ENCODE data around the gene TXN. TPM values are rescaled to one million over a fixed set of nuclear protein-coding genes. Genes with fewer than 3 reads are reported as not detected.
A peak's percentile ranks its signal among the peaks of the same experiment; 100 is the strongest.

The TXN gene
- total RNA-seq (100 to 1,000 TPM in 1 of 2 donors, 10 to 100 TPM in 1; 61.4 to 231 TPM), polyA plus RNA-seq (100 to 1,000 TPM; 420 to 742 TPM)
- long read RNA-seq, donor 1, transcript TXN-202 (5 exons, 869 nt): major isoform, 208 of 224 reads
- long read RNA-seq, donor 1, partial matches to known transcripts: 14 of 224 reads
- long read RNA-seq, donor 1, other reads (novel, unspliced or antisense): 0 of 224 reads
- long read RNA-seq, donor 2, transcript TXN-202 (5 exons, 869 nt): major isoform, 128 of 151 reads
- long read RNA-seq, donor 2, partial matches to known transcripts: 20 of 151 reads
- long read RNA-seq, donor 2, other reads (novel, unspliced or antisense): 0 of 151 reads
- long read RNA-seq, donor 3, transcript TXN-202 (5 exons, 869 nt): major isoform, 170 of 196 reads
- long read RNA-seq, donor 3, partial matches to known transcripts: 17 of 196 reads
- long read RNA-seq, donor 3, other reads (novel, unspliced or antisense): 7 of 196 reads
- long read RNA-seq, donor 4, transcript TXN-202 (5 exons, 869 nt): major isoform, 137 of 153 reads
- long read RNA-seq, donor 4, partial matches to known transcripts: 16 of 153 reads
- long read RNA-seq, donor 4, other reads (novel, unspliced or antisense): 0 of 153 reads
- long read RNA-seq, donor 5, transcript TXN-203 (2 exons, 540 nt): minor isoform, 8 of 299 reads
- long read RNA-seq, donor 5, transcript TXN-202 (5 exons, 869 nt): major isoform, 266 of 299 reads
- long read RNA-seq, donor 5, partial matches to known transcripts: 25 of 299 reads
- long read RNA-seq, donor 5, other reads (novel, unspliced or antisense): 0 of 299 reads

GRCh38 chr9:110256380-110257096, at the start of gene TXN:
Gene TXN (minus strand): TSS chr9:110256507. CDS start chr9:110256435, 72 bp downstream.
- TF ChIP-seq, protein P1, sequence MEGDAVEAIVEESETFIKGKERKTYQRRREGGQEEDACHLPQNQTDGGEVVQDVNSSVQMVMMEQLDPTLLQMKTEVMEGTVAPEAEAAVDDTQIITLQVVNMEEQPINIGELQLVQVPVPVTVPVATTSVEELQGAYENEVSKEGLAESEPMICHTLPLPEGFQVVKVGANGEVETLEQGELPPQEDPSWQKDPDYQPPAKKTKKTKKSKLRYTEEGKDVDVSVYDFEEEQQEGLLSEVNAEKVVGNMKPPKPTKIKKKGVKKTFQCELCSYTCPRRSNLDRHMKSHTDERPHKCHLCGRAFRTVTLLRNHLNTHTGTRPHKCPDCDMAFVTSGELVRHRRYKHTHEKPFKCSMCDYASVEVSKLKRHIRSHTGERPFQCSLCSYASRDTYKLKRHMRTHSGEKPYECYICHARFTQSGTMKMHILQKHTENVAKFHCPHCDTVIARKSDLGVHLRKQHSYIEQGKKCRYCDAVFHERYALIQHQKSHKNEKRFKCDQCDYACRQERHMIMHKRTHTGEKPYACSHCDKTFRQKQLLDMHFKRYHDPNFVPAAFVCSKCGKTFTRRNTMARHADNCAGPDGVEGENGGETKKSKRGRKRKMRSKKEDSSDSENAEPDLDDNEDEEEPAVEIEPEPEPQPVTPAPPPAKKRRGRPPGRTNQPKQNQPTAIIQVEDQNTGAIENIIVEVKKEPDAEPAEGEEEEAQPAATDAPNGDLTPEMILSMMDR (IDR thresholded peaks at IDR 0.05; ENCODE audit: control extremely low read depth, extremely low read depth): no peak
- 0% methylated on average over 54 to 65 of the region's 65 CpGs for WGBS, 2 donors
- H3K9me3 ChIP-seq (ENCODE audit: control insufficient read depth in 4 of 4, insufficient read depth in 3 of 4, low read length in 3 of 4): no peaks in the 10 kb centered on the region
- ATAC-seq (ENCODE audit: insufficient read depth, low FRiP score): peak; percentile 93
- H3K9ac ChIP-seq (ENCODE audit: insufficient read depth in 1 of 2, low read length in 2 of 2): peak within 1 kb of the TSS; percentile 87 to 90
- peak; percentile 92 to 96 (median 92) for DNase-seq
- no peaks in the 10 kb centered on the region for H3K36me3 ChIP-seq (ENCODE audit: control insufficient read depth in 4 of 4, insufficient read depth in 4 of 4, low read length in 4 of 4)
- H3K4me3 ChIP-seq: peak within 1 kb of the TSS; percentile 79
- no peaks in the 10 kb centered on the region for H3K27me3 ChIP-seq (ENCODE audit: control insufficient read depth in 3 of 3, insufficient read depth in 3 of 3, low read length in 2 of 3)
- H3K27ac ChIP-seq (ENCODE audit: low read depth in 1 of 2, low read length in 1 of 2): peak within 1 kb of the TSS; percentile 81 to 96
- H3K4me1 ChIP-seq (ENCODE audit: control insufficient read depth in 5 of 5, insufficient read depth in 5 of 5, low read length in 5 of 5): peaks cover 3 to 19% (median 6%) of the 10 kb centered on the region in 5 donors

- Histone ChIP-seq H3K27ac (ENCODE audit: low read depth in 1 of 2, low read length in 1 of 2) (no peak overlapping the region), H3K9ac (ENCODE audit: insufficient read depth in 1 of 2, low read length in 2 of 2) (no peak overlapping the region), H3K27me3 (ENCODE audit: control insufficient read depth in 3 of 3, insufficient read depth in 3 of 3, low read length in 2 of 3) (no peaks in the 10 kb centered on the region), H3K9me3 (ENCODE audit: control insufficient read depth in 4 of 4, insufficient read depth in 3 of 4, low read length in 3 of 4) (no peaks in the 10 kb centered on the region), H3K4me1 (ENCODE audit: control insufficient read depth in 5 of 5, insufficient read depth in 5 of 5, low read length in 5 of 5) (no peaks in the 10 kb centered on the region), H3K4me3 (no peak overlapping the region), H3K36me3 (ENCODE audit: control insufficient read depth in 4 of 4, insufficient read depth in 4 of 4, low read length in 4 of 4) (no peaks in the 10 kb centered on the region)
- ATAC-seq (ENCODE audit: insufficient read depth, low FRiP score): no peak
- WGBS, 2 donors: 75 to 77% methylated on average over 1 of the region's 1 CpG
- DNase-seq: peak in 2 of 3 donors; percentile 12 to 24
- TF ChIP-seq, protein P1 (IDR thresholded peaks at IDR 0.05; ENCODE audit: control extremely low read depth, extremely low read depth): no peak
Observed at GRCh38 chr9:110303133-110303532, 46.8 kb upstream of the TXN start.

GRCh38 chr9:110298043-110298605, 41.8 kb upstream of the TXN start:
- H3K27ac ChIP-seq (ENCODE audit: low read depth in 1 of 2, low read length in 1 of 2): no peak overlapping the region
- no peaks in the 10 kb centered on the region for H3K9me3 ChIP-seq (ENCODE audit: control insufficient read depth in 4 of 4, insufficient read depth in 3 of 4, low read length in 3 of 4)
- no peak overlapping the region for H3K4me3 ChIP-seq
- no peaks in the 10 kb centered on the region for H3K4me1 ChIP-seq (ENCODE audit: control insufficient read depth in 5 of 5, insufficient read depth in 5 of 5, low read length in 5 of 5)
- no peak overlapping the region for H3K9ac ChIP-seq (ENCODE audit: insufficient read depth in 1 of 2, low read length in 2 of 2)
- ATAC-seq (ENCODE audit: insufficient read depth, low FRiP score) (no peak), DNase-seq (no peak)
- no peaks in the 10 kb centered on the region for H3K27me3 ChIP-seq (ENCODE audit: control insufficient read depth in 3 of 3, insufficient read depth in 3 of 3, low read length in 2 of 3)
- no peaks in the 10 kb centered on the region for H3K36me3 ChIP-seq (ENCODE audit: control insufficient read depth in 4 of 4, insufficient read depth in 4 of 4, low read length in 4 of 4)
- TF ChIP-seq, protein P1 (IDR thresholded peaks at IDR 0.05; ENCODE audit: control extremely low read depth, extremely low read depth): no peak
- WGBS, 2 donors: 70 to 90% methylated on average over 2 of the region's 2 CpGs

Data from lung (tissue), 16 donors.